Fibroblast of villous mesenchyme (primary cell): ENCODE measurements around the gene BIN1. TPM values are rescaled to one million over a fixed set of nuclear protein-coding genes. Genes with fewer than 3 reads are reported as not detected.
A peak's percentile ranks its signal among the peaks of the same experiment; 100 is the strongest.

Experiments used
- DNase-seq: peaks from one replicate; pipeline ENCODE4 v3.0.0-alpha.2; 2010; ENCODE audit warnings: low read depth
- H3K4me3 ChIP-seq: 2 replicates; pipeline ENCODE4 v1.5.1; 2011; ENCODE audit warnings: low read depth, mild to moderate bottlenecking, low read length
- total RNA-seq: library from RNA; depleted of rRNA; stranded (reverse); fragments of >200 nt; gene quantifications from 2 replicates; pipeline ENCODE4 v1.2.3, GENCODE V29; 2012
- TF ChIP-seq, protein P1 (sequence below): IDR thresholded peaks from 2 replicates; pipeline ENCODE4 v1.5.1; 2012; ENCODE audit warnings: low read depth, mild to moderate bottlenecking, low read length; ENCODE audit not compliant: insufficient read depth

The BIN1 gene
- total RNA-seq, 1 donor = 75.6 TPM

DNA sequence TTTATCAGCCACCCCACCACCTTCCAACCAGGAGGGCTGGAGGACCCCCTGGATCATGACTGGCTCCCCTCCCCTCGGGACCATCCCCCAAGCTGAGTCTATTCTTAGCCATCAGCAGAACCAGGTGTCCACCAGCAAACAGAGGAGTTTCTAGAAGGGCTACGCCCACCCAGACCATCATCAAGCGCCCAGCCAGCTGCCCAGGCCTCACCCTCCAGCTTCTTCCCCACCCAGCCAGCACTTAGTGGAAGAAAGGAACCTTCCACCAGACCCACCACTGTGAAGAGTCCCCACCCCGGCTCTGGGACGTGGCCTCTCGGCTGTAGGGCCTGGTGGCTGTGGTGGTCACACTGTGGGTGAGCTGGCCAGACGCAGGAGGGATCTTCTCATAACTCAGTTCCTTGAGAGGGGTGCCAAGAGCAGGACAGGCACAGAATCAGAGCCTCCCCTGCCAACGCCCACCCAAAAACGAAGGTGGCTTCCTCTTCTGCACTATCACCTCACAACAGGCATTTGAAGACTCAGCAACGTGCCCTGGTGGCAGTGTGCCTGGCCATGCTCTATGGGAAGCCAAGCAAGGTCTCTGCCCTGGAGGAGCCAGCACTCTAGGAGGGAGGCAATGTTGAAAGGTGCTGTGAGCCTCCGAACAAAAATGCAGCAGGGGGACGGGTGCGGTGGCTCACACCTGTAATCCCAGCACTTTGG is 19.0 kb downstream of the BIN1 start:
- no peak for DNase-seq
- TF ChIP-seq, protein P1, sequence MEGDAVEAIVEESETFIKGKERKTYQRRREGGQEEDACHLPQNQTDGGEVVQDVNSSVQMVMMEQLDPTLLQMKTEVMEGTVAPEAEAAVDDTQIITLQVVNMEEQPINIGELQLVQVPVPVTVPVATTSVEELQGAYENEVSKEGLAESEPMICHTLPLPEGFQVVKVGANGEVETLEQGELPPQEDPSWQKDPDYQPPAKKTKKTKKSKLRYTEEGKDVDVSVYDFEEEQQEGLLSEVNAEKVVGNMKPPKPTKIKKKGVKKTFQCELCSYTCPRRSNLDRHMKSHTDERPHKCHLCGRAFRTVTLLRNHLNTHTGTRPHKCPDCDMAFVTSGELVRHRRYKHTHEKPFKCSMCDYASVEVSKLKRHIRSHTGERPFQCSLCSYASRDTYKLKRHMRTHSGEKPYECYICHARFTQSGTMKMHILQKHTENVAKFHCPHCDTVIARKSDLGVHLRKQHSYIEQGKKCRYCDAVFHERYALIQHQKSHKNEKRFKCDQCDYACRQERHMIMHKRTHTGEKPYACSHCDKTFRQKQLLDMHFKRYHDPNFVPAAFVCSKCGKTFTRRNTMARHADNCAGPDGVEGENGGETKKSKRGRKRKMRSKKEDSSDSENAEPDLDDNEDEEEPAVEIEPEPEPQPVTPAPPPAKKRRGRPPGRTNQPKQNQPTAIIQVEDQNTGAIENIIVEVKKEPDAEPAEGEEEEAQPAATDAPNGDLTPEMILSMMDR = no peak
- peak overlapping the region; percentile 9 for H3K4me3 ChIP-seq

DNA sequence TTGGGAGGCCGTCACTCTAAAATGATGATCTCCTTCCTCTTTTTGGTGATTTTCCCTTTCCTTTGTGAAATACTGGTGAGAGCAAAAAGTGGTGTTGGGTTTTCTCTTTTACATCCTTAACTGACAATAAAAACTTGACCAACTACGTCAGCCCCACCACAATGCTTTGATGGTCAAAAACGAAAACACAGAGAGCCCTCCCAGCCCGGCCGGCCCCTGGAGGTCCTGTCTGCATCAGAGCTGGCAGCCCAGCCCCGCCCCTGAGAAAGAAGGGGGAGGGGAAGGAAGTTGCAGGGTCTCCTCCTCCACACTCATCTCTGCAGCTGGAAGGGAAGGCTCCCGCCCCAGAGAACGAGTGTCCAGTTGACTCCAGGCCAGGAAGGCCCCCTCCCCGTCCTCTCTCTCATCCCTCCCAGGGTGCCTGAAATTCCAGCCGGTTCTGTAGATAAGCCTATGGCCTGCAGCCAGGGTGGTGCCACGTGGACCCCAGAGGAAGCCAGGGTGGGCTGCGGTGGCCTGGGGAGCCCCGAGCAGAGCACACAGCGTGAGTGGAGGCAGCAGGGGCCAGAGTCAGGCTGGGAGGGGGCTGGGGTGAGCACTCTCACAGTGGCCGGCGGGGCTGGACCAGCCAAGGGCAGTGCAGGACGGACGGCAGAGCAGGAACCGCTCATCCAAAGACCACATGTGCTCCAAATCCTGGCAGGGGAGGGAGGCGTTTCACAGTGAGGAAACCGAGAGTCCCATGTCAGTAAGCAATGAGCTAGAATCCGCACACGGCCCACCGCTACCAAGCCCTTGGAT is 19.8 kb downstream of the BIN1 start:
- peak overlapping the region; percentile 44 for H3K4me3 ChIP-seq

DNA sequence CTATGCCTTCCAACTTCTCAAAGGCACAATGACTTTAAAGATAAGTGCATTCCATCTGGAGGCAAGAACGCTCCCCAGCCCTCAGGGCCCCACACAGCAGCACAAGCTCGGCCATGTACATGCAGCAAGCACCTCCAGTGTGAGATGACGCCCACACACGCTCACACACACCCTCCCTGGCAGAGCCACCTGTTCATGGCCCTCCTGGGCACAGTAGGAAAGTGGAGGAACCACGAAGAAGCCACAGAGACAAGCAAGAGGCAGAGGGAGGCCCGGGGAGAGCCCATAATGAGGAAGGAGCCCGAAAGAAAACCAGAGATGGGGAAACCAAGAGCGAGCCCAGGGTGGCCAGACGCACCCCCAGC is 21.7 kb downstream of the BIN1 start:
- TF ChIP-seq, protein P1 = no peak
- DNase-seq = peak; percentile 57
- H3K4me3 ChIP-seq = no peak overlapping the region

More for the DNA sequence above, 19.8 kb downstream of the BIN1 start:
- peak; percentile 99 for DNase-seq
- TF ChIP-seq, protein P1 = no peak

DNA sequence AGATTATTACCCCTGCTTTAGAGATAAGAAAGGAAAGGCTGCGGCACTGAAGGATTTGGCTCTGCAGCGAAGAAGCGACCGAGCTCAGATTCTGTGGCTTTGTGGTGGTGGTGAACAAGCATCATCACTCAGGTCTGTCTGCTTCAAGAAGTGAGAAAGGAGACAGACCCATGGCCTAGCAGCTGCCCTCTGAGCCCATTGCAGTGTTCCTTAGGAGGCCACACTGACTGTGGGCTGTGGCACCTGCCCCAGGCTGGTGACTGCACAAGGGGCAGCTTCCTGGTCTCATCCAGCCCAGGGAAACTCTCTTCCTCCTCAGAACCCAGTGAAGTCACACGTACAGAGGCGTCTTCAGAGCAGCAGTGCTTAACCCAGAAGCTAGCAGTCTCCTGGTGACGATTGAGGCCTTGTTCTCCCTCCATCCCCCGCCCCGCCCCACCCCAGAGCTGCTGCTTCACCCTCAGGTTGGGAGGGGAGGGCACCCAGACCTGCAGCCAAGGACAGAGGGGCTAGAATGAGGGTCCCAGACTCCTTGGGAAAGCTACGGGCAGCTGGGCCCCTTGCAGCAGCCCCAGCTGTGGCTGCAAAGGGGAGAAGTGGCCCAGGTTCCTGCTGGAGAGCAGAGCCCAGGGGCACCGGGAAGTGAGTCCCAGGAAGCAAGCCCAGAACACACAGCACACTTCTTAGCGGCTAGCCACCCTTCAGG is 22.2 kb downstream of the BIN1 start:
- H3K4me3 ChIP-seq = peak overlapping the region; percentile 23
- TF ChIP-seq, protein P1 = no peak
- DNase-seq = peak; percentile 85

DNA sequence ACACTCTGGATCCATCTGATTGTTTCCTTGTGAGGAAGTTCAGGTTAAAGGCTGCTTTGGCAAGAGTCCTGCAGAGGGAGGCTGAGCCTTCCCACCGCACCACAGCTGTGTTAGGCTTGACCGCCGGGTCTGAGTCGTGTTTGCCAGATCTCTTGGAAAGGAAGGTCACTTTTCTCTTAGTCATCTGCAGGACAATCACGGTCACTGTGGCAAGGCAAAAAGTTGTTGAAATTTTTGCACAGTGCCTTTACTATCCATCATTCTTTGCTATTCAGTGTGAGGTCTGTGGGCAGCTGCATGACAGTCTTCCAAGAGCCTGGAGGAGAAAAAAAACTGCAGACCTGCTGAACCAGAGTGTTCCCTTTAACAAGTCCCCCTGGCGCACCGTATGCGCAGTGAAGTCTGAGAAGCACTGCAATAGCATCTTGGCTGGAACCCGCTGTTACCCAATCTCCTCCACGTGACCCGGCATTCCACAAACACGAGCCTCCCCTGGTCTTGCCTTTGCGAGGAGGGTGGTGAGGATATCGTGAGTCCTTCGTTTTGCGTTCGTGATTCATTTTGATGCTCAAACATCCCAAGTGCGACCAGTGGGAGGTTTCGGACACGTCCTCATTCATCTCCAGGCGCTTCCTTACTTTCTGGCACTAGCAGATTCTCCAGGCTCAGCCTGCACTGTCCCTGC is 23.0 kb downstream of the BIN1 start:
- H3K4me3 ChIP-seq = peak overlapping the region; percentile 23
- TF ChIP-seq, protein P1 = peak; percentile 27
- peak; percentile 99 for DNase-seq

DNA sequence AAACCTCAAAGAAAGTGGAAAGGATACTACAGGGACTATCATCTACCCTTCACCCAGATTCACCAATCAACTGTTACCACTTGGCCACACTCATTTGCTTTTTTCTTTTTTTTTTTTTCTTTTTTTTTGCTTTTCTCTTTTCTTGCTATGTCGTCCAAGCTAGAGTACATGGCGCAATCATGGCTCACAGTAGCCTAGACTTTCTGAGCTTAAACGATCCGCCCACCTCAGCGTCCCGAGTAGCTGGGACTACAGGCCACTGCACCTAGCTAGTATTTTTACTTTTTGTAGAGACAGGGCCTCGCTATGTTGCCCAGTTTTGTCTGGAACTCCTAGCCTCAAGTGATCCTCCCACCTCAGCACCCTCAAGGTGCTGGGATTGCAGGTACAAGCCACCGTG is 24.0 kb downstream of the BIN1 start:
- DNase-seq = peak; percentile 83

More for the DNA sequence above, 24.0 kb downstream of the BIN1 start:
- TF ChIP-seq, protein P1 = no peak
- H3K4me3 ChIP-seq = no peak overlapping the region
